ENCODE measurements around the gene ZNF277.

GRCh38 chr7:112206238-112206990, at the start of gene ZNF277, which contains the start of gene DOCK4:
- TF ChIP-seq CTCF (IDR thresholded peaks at IDR 0.05; ENCODE audit: low read depth, low read length) (no peak), POLR2A (IDR thresholded peaks at IDR 0.05; ENCODE audit: extremely low read depth, insufficient read length) (no peak), MAX (IDR thresholded peaks at IDR 0.05; ENCODE audit: low read depth, low read length) (peak; percentile 27; the same call in 1 of the 2 replicates)
